Stimulated activated CD8-positive, alpha-beta memory T cell treated with anti-CD3 and anti-CD28 coated beads, Interleukin-15, amount 100 ng/mL, for 24 hours (primary cell): ENCODE measurements around the gene GP2.
"Not testable (repeated sequence)": the region's sequence is repeated elsewhere in the genome, so short reads cannot be mapped to it uniquely, and the experiment has no call there.

ENCODE experiments used
- DNase-seq: peaks from one replicate; pipeline ENCODE4 v3.0.0-alpha.2; 2020; ENCODE audit warnings: low read depth

Gene GP2

DNA sequence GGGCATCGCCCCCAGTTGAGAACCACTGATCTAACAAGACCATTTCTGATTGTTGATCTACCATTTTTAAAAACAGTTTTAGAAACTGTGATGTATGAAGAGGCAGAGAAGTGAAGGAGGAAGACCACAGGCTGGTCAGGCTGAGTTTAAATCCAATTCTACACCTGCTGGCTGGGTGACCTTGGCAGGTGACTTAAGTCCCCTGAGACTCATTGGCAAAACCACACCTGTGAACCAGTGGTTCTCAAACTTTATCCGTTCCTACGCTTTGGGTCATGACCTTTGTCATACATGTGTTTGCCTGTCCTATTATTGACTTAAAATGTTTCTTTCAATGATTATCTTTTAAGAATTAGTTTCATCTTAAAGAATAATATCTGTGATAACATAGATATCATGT lies 2.3 kb downstream of the GP2 start:
- no peak for DNase-seq

DNA sequence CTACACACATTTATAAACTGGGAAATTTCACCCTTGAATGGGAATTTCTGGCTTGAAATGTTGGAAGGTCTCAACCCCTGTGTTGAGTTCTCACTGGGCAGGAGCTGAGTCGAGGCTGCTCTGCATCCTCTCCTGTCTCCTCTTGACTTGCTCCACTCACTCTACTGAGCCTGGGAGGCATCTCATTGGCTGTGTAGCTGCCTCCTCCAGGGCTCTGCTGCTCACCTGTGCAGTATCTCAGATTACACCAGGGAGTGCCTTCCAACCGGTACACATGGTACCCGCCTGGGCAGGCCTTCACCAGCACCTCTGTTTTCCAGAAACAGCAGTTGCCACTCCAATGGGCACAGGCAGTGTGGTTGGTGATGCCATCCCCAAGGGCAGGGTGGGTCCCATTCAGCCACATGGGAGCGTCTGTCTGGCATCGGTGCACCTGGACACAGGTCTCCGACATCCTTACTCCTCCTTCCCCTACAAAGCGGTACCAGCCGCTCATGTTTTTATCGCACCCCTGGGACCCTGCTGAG lies 3.7 kb downstream of the GP2 start:
- no peak for DNase-seq

DNA sequence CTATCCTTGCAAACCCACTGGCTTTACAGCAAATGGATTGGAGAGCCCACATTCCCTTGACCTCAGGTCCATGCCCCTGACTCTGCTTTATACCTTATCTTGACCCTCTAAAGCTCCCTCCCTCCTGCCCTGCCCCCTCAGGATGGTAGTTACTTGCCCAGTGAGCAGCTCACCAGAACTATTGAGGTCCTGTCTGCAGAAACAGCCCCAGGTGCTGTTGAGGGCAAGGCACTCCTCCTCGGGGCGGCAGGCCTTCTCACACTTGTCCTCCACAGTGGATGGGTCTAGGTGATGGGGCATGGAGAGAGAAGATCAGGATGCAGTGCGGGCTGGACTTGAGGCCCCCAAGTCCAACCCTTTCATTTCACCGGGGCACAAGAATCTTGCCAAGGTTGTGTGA lies 4.6 kb downstream of the GP2 start:
- no peak for DNase-seq

DNA sequence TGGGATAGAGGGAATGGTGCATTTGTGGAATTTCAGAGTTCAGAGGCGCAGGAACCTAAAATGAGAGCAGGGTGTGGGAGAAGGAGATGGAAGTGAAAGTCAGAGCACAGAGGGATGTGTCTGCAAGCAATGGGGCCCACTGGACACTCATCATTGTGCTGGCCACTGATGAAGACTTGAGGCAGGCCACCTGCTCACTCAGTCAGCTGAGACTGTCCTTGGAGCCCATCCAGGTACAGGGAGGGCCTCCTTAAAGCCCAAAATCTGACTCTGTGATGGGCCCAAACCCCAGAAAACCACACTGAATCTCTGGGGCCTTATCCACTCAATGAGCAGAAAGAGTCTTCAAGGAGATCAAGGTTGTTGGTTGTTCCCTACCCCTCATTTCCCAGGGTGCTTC lies 5.6 kb downstream of the GP2 start:
- no peak for DNase-seq

DNA sequence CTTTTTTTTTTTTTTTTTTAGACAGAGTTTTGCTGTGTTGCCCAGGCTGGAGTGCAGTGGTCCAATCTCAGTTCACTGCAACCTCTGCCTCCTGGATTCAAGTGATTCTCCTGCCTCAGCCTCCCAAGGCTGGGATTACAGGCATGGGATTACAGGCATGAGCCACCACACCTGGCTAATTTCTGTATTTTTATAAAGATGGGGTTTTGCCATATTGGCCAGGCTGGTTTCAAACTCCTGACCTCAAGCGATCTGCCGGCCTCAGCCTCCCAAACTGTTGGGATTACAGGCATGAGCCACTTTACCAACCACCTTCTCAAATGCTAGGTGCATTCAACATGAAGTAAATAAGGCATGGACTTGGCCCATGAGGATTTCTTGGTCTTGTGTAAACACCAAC lies 6.3 kb downstream of the GP2 start:
- DNase-seq: not testable (repeated sequence)

DNA sequence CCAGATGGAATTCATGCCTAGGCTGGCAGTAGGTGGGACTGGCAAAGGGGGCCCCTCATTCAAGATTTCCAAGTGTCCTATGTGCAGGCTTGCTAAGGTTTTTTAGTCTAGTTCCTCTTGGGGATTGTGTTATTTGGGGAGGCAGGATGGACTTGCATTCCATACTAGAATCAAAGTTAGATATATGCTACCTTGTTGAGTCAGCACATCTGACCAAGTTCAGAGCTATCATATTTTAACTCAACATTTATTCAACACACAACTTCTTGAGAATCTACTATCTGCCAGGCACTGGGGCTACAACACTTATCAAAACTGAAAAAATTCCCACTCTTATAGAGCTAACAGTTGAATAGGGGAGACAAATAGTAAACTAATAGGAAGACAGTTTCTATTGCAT lies 6.7 kb downstream of the GP2 start:
- DNase-seq: no peak

DNA sequence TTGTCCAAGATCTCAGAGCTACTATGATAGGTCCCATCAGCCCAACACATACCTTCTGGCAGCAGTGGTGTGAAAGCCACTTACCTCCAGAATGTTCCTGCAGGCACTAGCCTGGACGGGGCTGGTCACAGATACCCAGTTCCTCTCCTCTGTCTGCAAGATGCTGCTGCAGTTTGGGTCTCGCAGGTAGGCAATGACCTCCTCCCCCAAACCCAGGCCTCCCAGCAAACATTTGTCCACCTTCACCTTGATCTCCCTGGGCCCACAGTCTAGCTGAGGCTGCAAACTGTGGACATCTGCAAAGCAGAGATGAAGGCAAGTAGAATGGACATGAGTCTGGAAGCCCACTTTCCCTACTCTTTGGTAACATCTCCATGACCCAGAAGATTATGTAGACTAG lies 7.1 kb downstream of the GP2 start:
- no peak for DNase-seq

DNA sequence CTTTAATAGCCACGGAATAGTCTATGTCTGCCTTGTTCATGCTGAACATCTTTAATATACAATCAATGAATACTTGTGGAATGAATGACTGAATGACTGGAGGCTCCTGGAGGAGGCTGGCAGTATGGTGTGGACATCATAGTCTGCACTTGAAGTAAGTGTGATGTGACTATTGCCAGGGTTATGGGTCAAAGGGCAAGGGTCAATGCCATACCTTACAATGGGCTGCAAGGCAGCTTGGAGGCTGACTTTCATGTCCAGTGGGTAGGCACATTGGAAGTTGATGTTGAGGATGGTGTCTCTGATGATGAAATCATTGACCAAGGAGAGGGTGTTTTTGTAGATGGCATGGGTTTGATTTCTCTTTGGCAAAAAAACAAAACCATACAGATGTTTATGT lies 7.9 kb downstream of the GP2 start:
- DNase-seq: no peak

DNA sequence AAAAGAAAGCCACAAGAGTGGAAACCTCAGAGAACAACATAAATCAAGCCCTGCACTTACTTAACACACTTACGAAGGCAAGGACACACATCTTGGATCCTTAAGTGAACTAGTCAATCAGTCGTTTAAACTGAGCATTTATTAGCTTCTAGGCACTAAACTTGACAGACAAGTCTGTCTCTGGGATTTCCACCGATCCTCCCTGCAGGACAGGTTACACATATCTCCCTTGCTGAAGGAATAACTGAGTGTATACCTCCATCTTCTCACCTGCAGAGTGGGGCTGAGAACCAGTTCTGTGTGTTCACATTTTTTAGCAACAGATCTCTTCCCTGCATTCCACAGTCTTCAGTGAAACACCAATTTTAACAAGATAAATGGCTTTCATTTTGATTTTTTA lies 8.9 kb downstream of the GP2 start:
- no peak for DNase-seq

DNA sequence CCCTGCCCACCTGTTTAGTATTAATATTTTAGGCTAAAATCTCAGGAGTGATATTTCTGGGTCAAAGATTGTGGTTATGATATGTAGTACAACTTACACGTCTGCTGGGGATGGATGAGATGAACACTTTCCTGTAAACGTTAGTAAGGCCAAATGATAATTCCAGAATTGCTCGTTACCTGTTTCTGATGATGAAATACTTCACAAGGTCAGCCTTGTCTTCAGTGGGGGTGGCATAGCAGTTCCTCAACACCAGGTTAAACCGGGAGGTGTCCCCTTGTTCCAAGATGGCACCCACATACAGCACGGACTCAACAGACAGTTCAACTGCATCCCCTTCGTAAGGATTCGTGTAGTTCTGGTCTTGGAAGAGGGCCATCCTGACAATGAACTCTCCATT lies 9.3 kb downstream of the GP2 start:
- DNase-seq: no peak

DNA sequence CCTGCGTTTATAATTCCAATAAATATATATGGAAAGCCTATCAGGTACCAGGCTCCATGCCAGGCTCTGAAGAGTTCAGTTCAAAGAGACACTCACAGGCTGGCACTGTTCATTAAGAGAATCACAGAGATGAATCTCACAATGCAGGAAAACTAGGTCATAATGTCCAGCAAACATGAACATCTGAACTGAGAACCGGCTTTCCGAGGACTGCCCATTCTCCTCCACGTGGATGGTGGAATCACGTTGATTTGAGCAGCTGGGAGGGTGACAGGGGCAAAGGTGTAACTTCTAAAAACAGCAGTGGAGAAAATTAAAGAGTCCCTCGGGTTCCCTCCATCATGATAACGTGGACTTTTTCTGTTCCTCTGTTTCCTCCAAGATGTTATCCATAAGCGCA lies 10.2 kb downstream of the GP2 start:
- DNase-seq: no peak

DNA sequence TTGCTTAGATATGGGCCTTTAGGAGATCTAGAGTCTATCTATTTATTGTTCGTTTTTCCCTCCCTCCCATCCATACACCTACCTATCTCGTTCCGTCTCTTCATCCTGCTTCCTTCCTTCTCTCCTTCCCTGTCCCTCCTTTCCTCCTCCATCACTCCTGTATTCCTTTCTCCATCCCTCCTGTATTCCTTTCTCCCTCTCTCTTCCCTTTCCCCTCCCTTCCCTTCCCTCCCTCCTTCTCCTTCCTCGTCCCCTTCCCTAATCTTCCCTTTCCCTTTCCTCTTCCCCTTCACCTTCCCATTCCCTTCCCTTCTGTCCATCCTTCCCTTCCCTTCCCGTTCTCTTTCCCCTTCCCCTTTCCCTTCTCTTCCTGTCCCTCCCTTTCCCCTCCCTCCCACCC lies 10.6 kb downstream of the GP2 start:
- no peak for DNase-seq

DNA sequence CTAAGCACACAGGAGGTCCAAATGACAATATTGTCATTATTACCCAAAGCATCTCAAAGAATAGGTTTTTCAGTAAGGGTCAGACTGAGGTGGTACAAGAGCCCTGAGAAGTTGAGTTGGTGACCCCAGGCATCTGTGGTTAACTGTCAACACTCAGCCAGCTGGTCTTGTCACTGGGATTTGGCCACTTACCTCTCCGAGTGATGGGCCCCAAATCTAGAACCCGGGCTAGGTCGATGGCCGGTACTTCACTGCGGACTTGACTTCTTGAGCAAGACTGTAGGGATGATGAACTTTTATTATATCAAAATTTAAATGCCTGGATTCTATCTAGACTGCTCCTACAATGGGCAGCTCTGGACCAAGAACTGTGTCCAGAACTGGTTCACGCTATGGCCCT lies 11.5 kb downstream of the GP2 start:
- DNase-seq: no peak

DNA sequence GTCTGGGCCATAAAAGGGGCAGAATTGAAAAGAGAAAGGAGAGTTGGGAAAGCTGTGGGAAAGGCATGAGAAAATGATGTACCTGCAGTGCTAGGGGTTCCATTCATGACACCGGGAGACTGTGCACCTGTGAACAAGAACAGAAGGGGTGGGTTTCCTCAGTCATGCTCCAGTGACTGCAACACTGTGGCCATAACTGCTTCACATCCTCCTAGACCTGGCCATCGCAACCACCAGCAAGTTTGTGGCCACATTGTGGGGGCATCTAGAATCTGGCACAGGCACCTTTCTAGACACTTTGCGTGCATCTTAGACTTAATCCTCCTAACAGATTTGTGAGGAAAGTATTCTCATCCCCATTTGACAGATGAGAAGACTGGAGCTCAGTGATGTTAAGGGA lies 12.7 kb downstream of the GP2 start:
- DNase-seq: no peak

DNA sequence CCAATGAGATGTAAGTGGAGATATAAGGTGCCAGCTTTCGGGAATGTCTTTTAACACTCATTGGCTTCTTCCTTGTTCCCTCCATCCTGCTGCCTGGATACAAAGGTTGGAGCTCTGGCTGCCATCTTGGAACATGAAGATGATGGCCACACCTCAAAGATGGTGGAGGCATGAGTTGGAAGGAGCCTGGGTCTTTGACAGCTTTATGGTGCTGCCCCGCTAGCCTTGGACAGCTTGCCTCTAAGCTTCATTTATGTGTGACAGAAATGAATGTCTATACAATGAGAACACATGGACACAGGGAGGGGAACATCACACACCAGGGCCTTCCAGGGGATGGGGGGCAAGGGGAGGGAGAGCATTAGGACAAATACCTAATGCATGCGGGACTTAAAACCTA lies 13.6 kb downstream of the GP2 start:
- no peak for DNase-seq

DNA sequence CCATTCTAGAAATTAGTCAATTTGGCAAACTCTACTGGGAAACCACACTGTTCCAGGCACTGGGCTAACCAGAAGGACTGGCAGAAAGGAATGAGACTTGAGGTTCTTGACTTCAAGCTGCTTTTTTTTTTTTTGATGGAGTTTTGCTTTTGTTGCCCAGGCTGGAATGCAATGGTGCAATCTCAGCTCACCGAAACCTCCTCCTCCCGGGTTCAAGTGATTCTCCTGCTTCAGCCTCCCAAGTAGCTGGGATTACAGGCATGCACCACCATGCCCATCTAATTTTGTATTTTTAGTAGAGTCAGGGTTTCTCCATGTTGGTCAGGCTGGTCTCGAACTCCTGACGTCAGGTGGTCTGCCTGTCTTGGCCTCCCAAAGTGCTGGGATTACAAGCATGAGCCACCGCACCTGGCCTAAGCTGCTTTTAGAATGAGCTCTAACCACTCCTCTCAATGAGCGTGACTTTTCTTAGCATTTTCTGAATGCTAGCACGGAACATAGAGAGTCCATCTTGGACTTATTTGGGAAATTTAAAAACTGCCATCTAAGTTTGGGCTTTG lies 14.7 kb downstream of the GP2 start:
- DNase-seq: not testable (repeated sequence)

DNA sequence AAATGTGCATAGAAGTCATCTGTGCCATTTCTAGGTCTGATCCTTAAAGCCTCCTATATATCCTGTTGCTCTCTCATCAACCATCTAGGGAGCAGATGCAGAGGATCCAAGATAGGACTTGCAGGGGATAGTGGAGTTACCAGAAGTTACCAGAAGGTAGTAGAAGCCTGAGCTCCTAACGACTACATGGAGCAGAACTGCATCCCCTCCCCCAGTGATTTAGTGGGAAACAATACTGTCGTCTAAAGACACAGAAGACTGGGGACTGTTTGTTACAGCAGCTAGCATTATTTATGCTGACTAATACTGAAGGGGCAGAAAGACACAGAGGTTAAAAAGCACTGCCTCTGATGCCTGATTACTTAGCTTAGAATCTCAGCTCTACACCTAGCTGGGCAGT lies 15.8 kb downstream of the GP2 start:
- DNase-seq: no peak

DNA sequence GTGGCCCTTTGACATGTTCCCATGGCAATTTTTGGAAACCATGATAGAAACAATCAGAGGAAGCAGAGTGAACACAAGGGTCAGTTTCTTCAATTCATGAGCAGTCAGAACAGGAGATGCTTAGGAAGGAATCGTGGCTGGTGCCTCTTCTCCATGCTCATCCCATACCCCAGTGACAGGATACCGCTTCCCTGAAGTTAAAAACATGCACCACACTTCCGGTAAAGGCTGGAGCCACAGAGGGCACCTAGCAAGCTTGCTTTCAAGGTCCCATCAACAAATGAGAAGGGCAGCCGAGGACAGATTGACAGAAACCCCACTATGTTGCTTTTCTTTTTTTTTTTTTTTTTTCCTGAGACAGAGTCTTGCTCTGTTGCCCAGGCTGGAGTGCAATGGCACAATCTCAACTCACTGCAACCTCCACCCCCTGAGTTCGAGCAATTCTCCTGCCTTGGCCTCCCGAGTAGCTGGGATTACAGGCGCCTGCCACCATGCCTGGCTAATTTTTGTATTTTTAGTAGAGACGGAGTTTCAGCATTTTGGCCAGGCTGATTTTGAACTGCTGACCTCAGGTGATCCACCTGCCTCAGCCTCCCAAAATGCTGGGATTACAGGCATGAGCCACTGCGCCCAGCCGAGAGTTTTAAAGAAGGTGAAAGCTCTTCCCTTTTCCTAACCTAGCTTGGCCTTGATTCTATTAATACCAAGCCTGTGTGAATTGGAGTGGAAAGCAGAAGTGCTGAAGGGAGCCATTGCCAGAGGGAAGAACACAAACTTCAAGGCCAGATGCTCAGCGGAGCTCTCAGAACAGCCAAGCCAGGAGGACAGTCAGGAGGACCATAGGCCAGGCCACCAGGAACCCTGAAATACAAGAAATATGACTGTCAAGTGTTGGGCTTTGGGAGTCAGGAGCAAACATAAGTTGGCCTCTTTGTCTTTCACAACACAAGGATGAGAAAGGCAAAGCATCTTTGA lies 16.6 kb downstream of the GP2 start:
- DNase-seq: no peak

DNA sequence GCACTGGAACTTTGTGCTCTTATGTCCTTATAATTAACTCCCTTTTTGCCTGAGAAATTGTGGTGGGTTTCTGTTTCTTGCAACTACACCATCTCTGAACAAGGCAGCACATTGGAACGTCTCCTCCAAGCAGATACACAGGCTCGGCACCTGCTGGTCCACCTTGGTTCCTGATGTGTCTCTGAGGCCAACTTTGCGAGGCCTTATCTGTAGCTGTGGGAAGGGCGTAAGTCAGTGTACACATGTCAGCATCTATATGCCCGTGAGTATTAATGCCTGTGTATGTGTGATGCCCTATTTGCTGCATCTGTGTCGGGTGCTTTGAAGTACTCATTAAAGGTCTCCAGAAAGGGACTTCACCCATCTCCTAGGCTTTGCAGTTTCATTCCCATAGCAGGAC lies 17.5 kb downstream of the GP2 start:
- DNase-seq: no peak

DNA sequence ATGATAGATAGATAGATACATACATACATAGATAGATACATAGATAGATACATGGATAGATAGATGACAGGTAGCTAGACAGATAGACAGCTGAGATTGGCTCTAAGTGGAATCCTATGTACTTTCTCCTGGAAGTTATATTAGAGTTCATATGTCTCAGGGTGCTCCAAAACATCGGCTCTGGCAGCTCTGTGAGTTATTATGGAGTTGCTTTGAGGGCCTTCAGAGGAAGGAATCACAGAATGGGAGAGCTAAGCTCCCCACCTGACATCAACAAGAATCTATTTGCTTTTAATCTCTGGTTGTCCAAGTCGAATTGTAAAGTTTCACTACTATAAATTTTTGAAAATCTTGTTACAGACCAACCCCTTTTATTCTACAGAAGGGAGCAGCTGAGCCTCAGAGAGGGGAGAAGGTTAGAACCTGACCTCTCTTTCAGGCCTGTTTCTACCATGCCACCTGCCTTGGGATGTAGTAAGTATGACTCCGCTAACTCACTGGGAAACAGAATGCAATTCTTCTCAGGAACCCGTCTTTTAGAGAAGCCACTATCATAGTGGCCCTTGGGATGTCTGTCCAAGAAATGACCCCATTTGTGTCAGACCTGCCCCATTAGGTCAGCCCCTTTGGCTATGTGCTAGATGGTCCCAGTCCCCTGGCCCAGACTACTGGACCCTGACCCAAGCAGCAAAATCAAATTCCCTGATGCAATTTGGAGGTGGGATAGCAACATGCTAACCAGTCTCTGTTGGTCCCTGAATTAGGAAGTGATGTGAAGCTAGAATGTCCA lies 18.3 kb downstream of the GP2 start:
- no peak for DNase-seq

DNA sequence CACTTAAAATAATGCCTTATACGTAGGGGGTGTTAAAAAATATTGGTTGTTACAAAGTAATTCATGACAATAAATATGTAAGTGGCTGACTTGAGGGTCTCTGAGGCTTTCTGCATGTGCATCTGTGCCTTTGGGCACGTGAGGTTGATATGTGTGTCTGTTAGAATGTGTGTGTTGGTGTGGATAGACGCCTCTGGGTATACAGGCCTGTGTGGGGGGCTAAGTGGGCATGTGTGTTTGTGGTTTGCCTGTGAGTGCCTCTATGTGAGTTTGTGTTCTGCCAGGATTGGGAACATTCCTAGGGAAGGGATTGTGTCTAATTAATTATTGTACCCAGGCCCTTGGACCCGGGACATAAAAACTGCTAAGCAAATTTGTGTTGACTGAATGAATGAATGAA lies 19.0 kb downstream of the GP2 start:
- no peak for DNase-seq

DNA sequence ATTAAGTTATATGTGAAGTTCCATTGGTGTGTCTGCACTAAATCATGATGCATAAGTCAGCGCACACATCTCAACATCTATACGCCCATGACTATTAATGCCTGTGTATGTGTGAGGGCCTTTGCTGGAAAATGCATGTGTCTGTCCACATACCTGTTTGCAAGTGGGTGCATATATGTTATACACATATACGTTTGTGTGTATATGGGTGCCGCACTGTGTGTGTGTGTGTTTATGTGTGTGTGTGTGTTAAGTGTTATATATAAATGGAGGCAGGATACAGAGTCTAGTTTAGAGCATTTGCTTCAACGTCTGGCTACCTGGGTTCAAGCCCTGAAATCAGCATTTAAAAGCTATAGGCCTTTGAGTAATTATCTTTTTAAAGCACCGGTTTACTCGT lies 19.5 kb downstream of the GP2 start:
- DNase-seq: no peak

DNA sequence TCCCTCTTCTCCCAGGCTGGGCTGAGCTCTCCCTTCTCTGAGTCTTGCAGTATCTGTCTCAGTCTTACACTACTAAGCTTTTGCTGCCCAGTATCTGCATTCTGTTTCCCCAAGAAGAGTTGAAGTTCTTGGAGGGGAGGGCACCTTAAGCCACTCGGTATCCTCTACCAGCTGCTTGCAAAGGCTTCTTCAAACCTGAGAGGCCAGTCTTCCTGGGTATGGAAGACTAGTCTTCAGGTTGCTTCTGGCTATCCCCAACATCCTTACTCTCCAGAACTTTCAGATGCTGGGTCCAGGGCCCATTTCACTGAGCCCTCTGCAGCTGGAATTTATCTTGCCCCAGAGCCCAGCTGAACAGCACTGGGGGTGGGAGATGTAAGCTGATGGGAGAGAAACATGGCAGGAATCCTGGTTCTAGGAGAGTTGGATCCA lies 20.1 kb downstream of the GP2 start:
- DNase-seq: no peak
